Left lung (tissue), 10 donors: ENCODE measurements around the gene MAPK11. TPM values are rescaled to one million over a fixed set of nuclear protein-coding genes. Genes with fewer than 3 reads are reported as not detected.

Experiments
- ATAC-seq: fragments of 200-7000 bp; cut with Tn5 transposase; one replicate; pipeline ENCODE4 v1.9.1; 2020; ENCODE audit warnings: moderate library complexity
- DNase-seq, 4 donors: peaks; one replicate each; pipeline ENCODE4 v3.0.0-alpha.2; 2013 to 2020
- H3K27ac ChIP-seq, 2 donors: fragments of 200-600 bp; sonication (generic) in 1 of 2; one replicate each; pipeline versions ENCODE4 v1.5.0 to v1.8.0; 2020 to 2021
- H3K27me3 ChIP-seq, 2 donors: fragments of 200-600 bp; sonication (generic) in 1 of 2; one replicate each; pipeline versions ENCODE4 v1.5.0 to v1.8.0; 2020 to 2021
- H3K36me3 ChIP-seq, 2 donors: fragments of 200-600 bp; sonication (generic) in 1 of 2; one replicate each; pipeline versions ENCODE4 v1.5.0 to v1.8.0; 2020 to 2021
- H3K4me1 ChIP-seq, 2 donors: fragments of 200-600 bp; one replicate each; pipeline ENCODE4 v1.8.0; 2021
- H3K4me3 ChIP-seq, 2 donors: fragments of 200-600 bp; sonication (generic) in 1 of 2; one replicate each; pipeline versions ENCODE4 v1.5.0 to v1.8.0; 2020 to 2021; ENCODE audit warnings: mild to moderate bottlenecking in 1 of 2
- H3K9me3 ChIP-seq, 2 donors: fragments of 200-600 bp; sonication (generic) in 1 of 2; one replicate each; pipeline versions ENCODE4 v1.5.0 to v1.8.0; 2020 to 2021
- CTCF ChIP-seq, 2 donors: fragments of 200-600 bp; sonication (generic) in 1 of 2; IDR thresholded peaks; one replicate each; pipeline versions ENCODE4 v1.5.0 to v1.8.0; 2021; ENCODE audit warnings: antibody characterized with exemption in 2 of 2
- intact Hi-C, 2 donors: fragments of 100-400 bp; cut with DNase I; formaldehyde crosslinking; loops; one replicate each; pipeline versions ENCODE4 v1.11.2 to v1.14.2; 2022
- polyA plus RNA-seq, 6 donors: library from polyadenylated mRNA; unstranded; fragments of 120-200 nt; gene quantifications; one replicate each; pipeline ENCODE4 v1.2.1, GENCODE V29; 2013; ENCODE audit not compliant: insufficient read length in 6 of 6
- total RNA-seq, 2 donors: library from RNA; stranded (reverse); fragmentation: NEBNext Ultra II Directional; extraction: Animal tissue kit (Norgen Biotek cat#: 25700); gene quantifications; one replicate each; pipeline ENCODE4 v1.2.1, GENCODE V29; 2021
- donor health status: DM: no; HTN: yes; CAD: no.
- donor health status: DM: no; HTN: no; CAD: no.

The MAPK11 gene
- total and polyA plus RNA-seq, 8 donors = 10.3 to 21.5 (median 14.7) TPM

GRCh38 chr22:50289151-50289941 is 19.2 kb upstream of the MAPK11 start:
- TF ChIP-seq CTCF (IDR thresholded peaks at IDR 0.05) = no peak
- intact Hi-C loops = no loop called here
- Histone ChIP-seq H3K4me3 (no peak overlapping the region), H3K9me3 (no peaks in the 10 kb centered on the region), H3K27me3 (peaks cover 0 to 24% of the 10 kb centered on the region in 2 donors), H3K36me3 (peaks cover 0 to 64% of the 10 kb centered on the region in 2 donors), H3K27ac (no peak overlapping the region), H3K4me1 (peaks cover 21 to 29% of the 10 kb centered on the region in 2 donors)
- DNase-seq (no peak), ATAC-seq (no peak)

GRCh38 chr22:50287731-50288130 is 17.6 kb upstream of the MAPK11 start:
- peaks cover 6 to 13% of the 10 kb centered on the region in 2 donors for H3K4me1 ChIP-seq
- no peaks in the 10 kb centered on the region for H3K9me3 ChIP-seq
- ATAC-seq (no peak), DNase-seq (no peak)
- intact Hi-C loops = no loop called here
- no peak overlapping the region for H3K27ac ChIP-seq
- H3K4me3 ChIP-seq = no peak overlapping the region
- peaks cover 0 to 80% of the 10 kb centered on the region in 2 donors for H3K36me3 ChIP-seq
- no peak for TF ChIP-seq CTCF (IDR thresholded peaks at IDR 0.05)
- peaks cover 0 to 10% of the 10 kb centered on the region in 2 donors for H3K27me3 ChIP-seq

- H3K4me3 ChIP-seq = no peak overlapping the region
- ATAC-seq (no peak), DNase-seq (no peak)
- TF ChIP-seq CTCF (IDR thresholded peaks at IDR 0.05) = no peak
- H3K4me1 ChIP-seq = peaks cover 0 to 4% of the 10 kb centered on the region in 2 donors
- H3K9me3 ChIP-seq = no peaks in the 10 kb centered on the region
- no peak overlapping the region for H3K27ac ChIP-seq
- intact Hi-C loops = no loop called here
- H3K36me3 ChIP-seq = peaks cover 2 to 89% of the 10 kb centered on the region in 2 donors
- peaks cover 0 to 3% of the 10 kb centered on the region in 2 donors for H3K27me3 ChIP-seq
Observed at GRCh38 chr22:50286701-50287318, 16.6 kb upstream of the MAPK11 start.

GRCh38 chr22:50286275-50286674 is 16.1 kb upstream of the MAPK11 start:
- Histone ChIP-seq H3K36me3 (peaks cover 5 to 94% of the 10 kb centered on the region in 2 donors), H3K4me1 (no peaks in the 10 kb centered on the region), H3K27me3 (no peaks in the 10 kb centered on the region), H3K9me3 (no peaks in the 10 kb centered on the region), H3K4me3 (no peak overlapping the region), H3K27ac (no peak overlapping the region)
- intact Hi-C loops = no loop called here
- ATAC-seq = no peak
- no peak for TF ChIP-seq CTCF (IDR thresholded peaks at IDR 0.05)
- no peak for DNase-seq

GRCh38 chr22:50285568-50286229 is 15.5 kb upstream of the MAPK11 start:
- intact Hi-C loops = no loop called here
- ATAC-seq (no peak), DNase-seq (no peak)
- Histone ChIP-seq H3K4me1 (no peaks in the 10 kb centered on the region), H3K27ac (no peak overlapping the region), H3K9me3 (no peaks in the 10 kb centered on the region), H3K27me3 (no peaks in the 10 kb centered on the region), H3K4me3 (no peak overlapping the region), H3K36me3 (peaks cover 5 to 95% of the 10 kb centered on the region in 2 donors)
- TF ChIP-seq CTCF (IDR thresholded peaks at IDR 0.05) = no peak
